Measurements from ENCODE around the gene ZSCAN5C.

DNA sequence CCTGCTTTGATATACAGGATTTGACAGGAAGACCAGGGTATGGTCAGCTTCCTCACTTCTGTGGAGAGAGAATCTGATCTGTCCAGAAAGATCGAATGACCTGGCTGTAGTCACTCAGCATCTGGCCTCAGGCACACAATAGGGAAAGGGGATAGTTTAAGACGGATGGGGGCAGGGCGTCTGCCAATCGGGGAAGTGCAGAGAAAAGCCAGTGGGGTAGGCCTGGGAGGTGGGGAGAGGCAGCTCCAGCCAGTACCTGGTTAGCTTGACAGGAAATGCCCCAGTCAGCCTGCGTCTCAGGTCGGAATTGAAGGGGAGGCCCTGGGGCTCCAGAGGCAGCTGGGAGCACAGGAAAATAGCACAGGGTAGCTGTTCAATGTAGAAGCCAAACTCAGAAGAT lies 48.6 kb upstream of the ZSCAN5C start:
- no peak for TF ChIP-seq EZH2phosphoT487 (IDR thresholded peaks at IDR 0.05; ENCODE audit: borderline replicate concordance)
- TF ChIP-seq, protein P1, sequence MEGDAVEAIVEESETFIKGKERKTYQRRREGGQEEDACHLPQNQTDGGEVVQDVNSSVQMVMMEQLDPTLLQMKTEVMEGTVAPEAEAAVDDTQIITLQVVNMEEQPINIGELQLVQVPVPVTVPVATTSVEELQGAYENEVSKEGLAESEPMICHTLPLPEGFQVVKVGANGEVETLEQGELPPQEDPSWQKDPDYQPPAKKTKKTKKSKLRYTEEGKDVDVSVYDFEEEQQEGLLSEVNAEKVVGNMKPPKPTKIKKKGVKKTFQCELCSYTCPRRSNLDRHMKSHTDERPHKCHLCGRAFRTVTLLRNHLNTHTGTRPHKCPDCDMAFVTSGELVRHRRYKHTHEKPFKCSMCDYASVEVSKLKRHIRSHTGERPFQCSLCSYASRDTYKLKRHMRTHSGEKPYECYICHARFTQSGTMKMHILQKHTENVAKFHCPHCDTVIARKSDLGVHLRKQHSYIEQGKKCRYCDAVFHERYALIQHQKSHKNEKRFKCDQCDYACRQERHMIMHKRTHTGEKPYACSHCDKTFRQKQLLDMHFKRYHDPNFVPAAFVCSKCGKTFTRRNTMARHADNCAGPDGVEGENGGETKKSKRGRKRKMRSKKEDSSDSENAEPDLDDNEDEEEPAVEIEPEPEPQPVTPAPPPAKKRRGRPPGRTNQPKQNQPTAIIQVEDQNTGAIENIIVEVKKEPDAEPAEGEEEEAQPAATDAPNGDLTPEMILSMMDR (conservative IDR thresholded peaks at IDR 0.05; ENCODE audit: low read length): no peak
